Liver (tissue), 9 donors: ENCODE data around the gene SLC12A9. TPM values are rescaled to one million over a fixed set of nuclear protein-coding genes. Genes with fewer than 3 reads are reported as not detected.

ENCODE experiments used
- DNase-seq: peaks from one replicate; pipeline ENCODE4 v3.0.0-alpha.2; 2017; ENCODE audit warnings: low spot score
- H3K27ac ChIP-seq, 2 donors: one replicate each; pipeline ENCODE4 v1.7.0; 2013; ENCODE audit warnings: inconsistent platforms in 2 of 2, low read length in 2 of 2, control low read depth in 1 of 2, low read depth in 1 of 2, mild to moderate bottlenecking in 1 of 2
- H3K27me3 ChIP-seq, 4 donors: one replicate each; pipeline versions ENCODE4 v1.6.1 to v1.7.0; 2013; ENCODE audit warnings: low read length in 3 of 4, inconsistent platforms in 1 of 4, mild to moderate bottlenecking in 1 of 4, moderate library complexity in 1 of 4; ENCODE audit not compliant: control insufficient read depth in 4 of 4, insufficient read depth in 4 of 4
- H3K36me3 ChIP-seq, 4 donors: one replicate each; pipeline versions ENCODE4 v1.6.1 to v1.7.0; 2013; ENCODE audit warnings: low read length in 3 of 4, mild to moderate bottlenecking in 3 of 4, low read depth in 1 of 4, moderate library complexity in 1 of 4; ENCODE audit not compliant: control insufficient read depth in 4 of 4, insufficient read depth in 3 of 4
- H3K4me1 ChIP-seq, 4 donors: one replicate each; pipeline versions ENCODE4 v1.6.1 to v1.7.0; 2013; ENCODE audit warnings: low read length in 3 of 4, mild to moderate bottlenecking in 3 of 4, moderate library complexity in 1 of 4; ENCODE audit not compliant: control insufficient read depth in 4 of 4, insufficient read depth in 4 of 4
- H3K4me3 ChIP-seq, 3 donors: one replicate each; pipeline versions ENCODE4 v1.6.1 to v1.7.0; 2013; ENCODE audit warnings: low read length in 3 of 3, control low read depth in 1 of 3, low read depth in 1 of 3, mild to moderate bottlenecking in 1 of 3
- H3K9ac ChIP-seq, 2 donors: one replicate each; pipeline ENCODE4 v1.7.0; 2013; ENCODE audit warnings: low read length in 2 of 2, mild to moderate bottlenecking in 2 of 2, moderate library complexity in 2 of 2, control low read depth in 1 of 2, low read depth in 1 of 2
- H3K9me3 ChIP-seq, 4 donors: one replicate each; pipeline versions ENCODE4 v1.6.1 to v1.7.0; 2013; ENCODE audit warnings: low read length in 3 of 4; ENCODE audit not compliant: control insufficient read depth in 4 of 4
- EGR1 ChIP-seq, 2 donors: IDR thresholded peaks; 2 replicates each; pipeline ENCODE4 v1.6.1; 2016 to 2018; ENCODE audit warnings: antibody characterized with exemption in 2 of 2, low read depth in 2 of 2
- FOXA1 ChIP-seq: IDR thresholded peaks from 2 replicates; pipeline ENCODE4 v1.6.1; 2016; ENCODE audit warnings: antibody characterized with exemption
- FOXA2 ChIP-seq: IDR thresholded peaks from 2 replicates; pipeline ENCODE4 v1.6.1; 2016; ENCODE audit warnings: antibody characterized with exemption
- GABPA ChIP-seq, 2 donors: IDR thresholded peaks in 1 of 2; conservative IDR thresholded peaks in 1 of 2; 2 replicates each; pipeline ENCODE4 v1.6.1; 2016; ENCODE audit warnings: antibody characterized with exemption in 2 of 2, mild to moderate bottlenecking in 1 of 2, moderate library complexity in 1 of 2
- HNF4G ChIP-seq: IDR thresholded peaks from 2 replicates; pipeline ENCODE4 v1.6.1; 2016; ENCODE audit warnings: antibody characterized with exemption
- JUND ChIP-seq, 2 donors: IDR thresholded peaks; 2 replicates each; pipeline ENCODE4 v1.6.1; 2016; ENCODE audit warnings: antibody characterized with exemption in 2 of 2
- NR2F2 ChIP-seq: IDR thresholded peaks from 2 replicates; pipeline ENCODE4 v1.6.1; 2016; ENCODE audit warnings: antibody characterized with exemption
- RAD21 ChIP-seq, 2 donors: IDR thresholded peaks; 2 replicates each; pipeline ENCODE4 v1.6.1; 2016; ENCODE audit warnings: antibody characterized with exemption in 2 of 2, mild to moderate bottlenecking in 2 of 2
- RXRA ChIP-seq, 2 donors: IDR thresholded peaks; 2 replicates each; pipeline ENCODE4 v1.6.1; 2017 to 2018; ENCODE audit warnings: antibody characterized with exemption in 2 of 2, mild to moderate bottlenecking in 1 of 2
- YY1 ChIP-seq: IDR thresholded peaks from 2 replicates; pipeline ENCODE4 v1.6.1; 2016; ENCODE audit warnings: antibody characterized with exemption, mild to moderate bottlenecking
- WGBS: extraction: QIAGEN DNeasy Blood & Tissue Kit; methylation state at CpG from one replicate; pipeline ENCODE4 v1.1.7; 2013; 5-methylcytosine and 5-hydroxymethylcytosine counted together
- polyA plus RNA-seq, 2 donors: library from polyadenylated mRNA; stranded (reverse) in 1 of 2; unstranded in 1 of 2; fragments of 200-250 nt in 1 of 2; fragments of >200 nt in 1 of 2; fragmentation: Nextera tagmentation in 1 of 2; extraction: Ambion mirVana in 1 of 2; gene quantifications; one replicate each; pipeline versions ENCODE4 v1.2.1 to v1.2.3, GENCODE V29; 2013 to 2015
- total RNA-seq, 2 donors: library from RNA; depleted of rRNA; stranded (reverse); fragments of >200 nt; gene quantifications; one replicate each; pipeline ENCODE4 v1.2.3, GENCODE V29; 2014
- TF ChIP-seq, protein P1 (sequence below): fragments of 150-350 bp; IDR thresholded peaks from 2 replicates; pipeline ENCODE4 v1.5.1; 2017; ENCODE audit warnings: improper control_type of control experiment, low read depth, low read length; ENCODE audit not compliant: missing input control
- TF ChIP-seq, protein P2 (sequence below): IDR thresholded peaks from 2 replicates; pipeline ENCODE4 v1.6.1; 2016; ENCODE audit warnings: antibody characterized with exemption
- TF ChIP-seq, protein P3 (sequence below): IDR thresholded peaks from 2 replicates; pipeline ENCODE4 v1.6.1; 2016; ENCODE audit warnings: antibody characterized with exemption
- donor health status: healthy.
- donor health status: healthy.
- donor health status: healthy.
- donor health status: healthy.
- donor health status: healthy.

The SLC12A9 gene
- total and polyA plus RNA-seq, 4 donors, result 1.8 to 17.2 (median 9.4) TPM

DNA sequence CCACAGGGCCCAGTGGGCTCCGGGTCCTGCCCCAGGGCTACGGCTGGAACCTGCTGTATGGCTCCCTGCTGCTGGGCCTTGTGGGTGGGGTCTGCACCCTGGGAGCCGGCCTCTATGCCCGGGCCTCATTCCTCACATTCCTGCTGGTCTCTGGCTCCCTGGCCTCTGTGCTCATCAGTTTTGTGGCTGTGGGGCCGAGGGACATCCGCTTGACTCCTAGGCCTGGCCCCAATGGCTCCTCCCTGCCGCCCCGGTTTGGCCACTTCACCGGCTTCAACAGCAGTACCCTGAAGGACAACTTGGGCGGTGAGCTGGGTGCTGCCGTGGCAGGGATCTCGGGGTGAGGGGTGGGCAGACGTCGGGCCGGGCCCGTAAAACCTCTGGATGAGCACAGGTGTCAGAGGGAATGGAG lies 4.4 kb downstream of the SLC12A9 start (continued):
- TF ChIP-seq, protein P1, sequence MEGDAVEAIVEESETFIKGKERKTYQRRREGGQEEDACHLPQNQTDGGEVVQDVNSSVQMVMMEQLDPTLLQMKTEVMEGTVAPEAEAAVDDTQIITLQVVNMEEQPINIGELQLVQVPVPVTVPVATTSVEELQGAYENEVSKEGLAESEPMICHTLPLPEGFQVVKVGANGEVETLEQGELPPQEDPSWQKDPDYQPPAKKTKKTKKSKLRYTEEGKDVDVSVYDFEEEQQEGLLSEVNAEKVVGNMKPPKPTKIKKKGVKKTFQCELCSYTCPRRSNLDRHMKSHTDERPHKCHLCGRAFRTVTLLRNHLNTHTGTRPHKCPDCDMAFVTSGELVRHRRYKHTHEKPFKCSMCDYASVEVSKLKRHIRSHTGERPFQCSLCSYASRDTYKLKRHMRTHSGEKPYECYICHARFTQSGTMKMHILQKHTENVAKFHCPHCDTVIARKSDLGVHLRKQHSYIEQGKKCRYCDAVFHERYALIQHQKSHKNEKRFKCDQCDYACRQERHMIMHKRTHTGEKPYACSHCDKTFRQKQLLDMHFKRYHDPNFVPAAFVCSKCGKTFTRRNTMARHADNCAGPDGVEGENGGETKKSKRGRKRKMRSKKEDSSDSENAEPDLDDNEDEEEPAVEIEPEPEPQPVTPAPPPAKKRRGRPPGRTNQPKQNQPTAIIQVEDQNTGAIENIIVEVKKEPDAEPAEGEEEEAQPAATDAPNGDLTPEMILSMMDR, result no peak
- no peak for TF ChIP-seq FOXA1
- TF ChIP-seq JUND (IDR thresholded peaks at IDR 0.05), result no peak
- TF ChIP-seq, protein P2, sequence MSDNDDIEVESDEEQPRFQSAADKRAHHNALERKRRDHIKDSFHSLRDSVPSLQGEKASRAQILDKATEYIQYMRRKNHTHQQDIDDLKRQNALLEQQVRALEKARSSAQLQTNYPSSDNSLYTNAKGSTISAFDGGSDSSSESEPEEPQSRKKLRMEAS, result no peak

DNA sequence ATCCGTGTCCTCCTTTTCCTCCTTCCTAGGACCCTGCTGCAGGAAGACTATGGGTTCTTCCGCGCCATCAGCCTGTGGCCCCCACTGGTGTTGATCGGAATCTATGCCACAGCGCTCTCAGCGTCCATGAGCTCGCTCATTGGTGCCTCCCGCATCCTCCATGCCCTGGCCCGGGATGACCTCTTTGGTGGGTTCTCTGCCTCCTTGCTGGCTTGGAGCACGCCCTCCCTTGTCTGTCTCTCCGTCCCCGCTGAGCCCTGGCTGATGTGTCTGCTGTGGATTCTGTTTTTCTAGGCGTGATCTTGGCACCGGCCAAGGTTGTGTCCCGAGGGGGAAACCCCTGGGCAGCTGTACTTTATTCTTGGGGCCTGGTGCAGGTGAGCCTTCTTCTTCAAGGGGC lies 7.3 kb downstream of the SLC12A9 start:
- H3K27ac ChIP-seq, result no peak overlapping the region
- TF ChIP-seq RAD21 (IDR thresholded peaks at IDR 0.05) (no peak), YY1 (no peak), EGR1 (IDR thresholded peaks at IDR 0.05; ENCODE audit: low read depth in 2 of 2) (no peak), FOXA2 (no peak), FOXA1 (no peak), GABPA (IDR thresholded peaks at IDR 0.05 in 1 of 2, conservative IDR thresholded peaks at IDR 0.05 in 1 of 2) (no peak), RXRA (IDR thresholded peaks at IDR 0.05) (no peak)
- TF ChIP-seq, protein P1, result no peak
- TF ChIP-seq, protein P3, sequence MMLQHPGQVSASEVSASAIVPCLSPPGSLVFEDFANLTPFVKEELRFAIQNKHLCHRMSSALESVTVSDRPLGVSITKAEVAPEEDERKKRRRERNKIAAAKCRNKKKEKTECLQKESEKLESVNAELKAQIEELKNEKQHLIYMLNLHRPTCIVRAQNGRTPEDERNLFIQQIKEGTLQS, result no peak

DNA sequence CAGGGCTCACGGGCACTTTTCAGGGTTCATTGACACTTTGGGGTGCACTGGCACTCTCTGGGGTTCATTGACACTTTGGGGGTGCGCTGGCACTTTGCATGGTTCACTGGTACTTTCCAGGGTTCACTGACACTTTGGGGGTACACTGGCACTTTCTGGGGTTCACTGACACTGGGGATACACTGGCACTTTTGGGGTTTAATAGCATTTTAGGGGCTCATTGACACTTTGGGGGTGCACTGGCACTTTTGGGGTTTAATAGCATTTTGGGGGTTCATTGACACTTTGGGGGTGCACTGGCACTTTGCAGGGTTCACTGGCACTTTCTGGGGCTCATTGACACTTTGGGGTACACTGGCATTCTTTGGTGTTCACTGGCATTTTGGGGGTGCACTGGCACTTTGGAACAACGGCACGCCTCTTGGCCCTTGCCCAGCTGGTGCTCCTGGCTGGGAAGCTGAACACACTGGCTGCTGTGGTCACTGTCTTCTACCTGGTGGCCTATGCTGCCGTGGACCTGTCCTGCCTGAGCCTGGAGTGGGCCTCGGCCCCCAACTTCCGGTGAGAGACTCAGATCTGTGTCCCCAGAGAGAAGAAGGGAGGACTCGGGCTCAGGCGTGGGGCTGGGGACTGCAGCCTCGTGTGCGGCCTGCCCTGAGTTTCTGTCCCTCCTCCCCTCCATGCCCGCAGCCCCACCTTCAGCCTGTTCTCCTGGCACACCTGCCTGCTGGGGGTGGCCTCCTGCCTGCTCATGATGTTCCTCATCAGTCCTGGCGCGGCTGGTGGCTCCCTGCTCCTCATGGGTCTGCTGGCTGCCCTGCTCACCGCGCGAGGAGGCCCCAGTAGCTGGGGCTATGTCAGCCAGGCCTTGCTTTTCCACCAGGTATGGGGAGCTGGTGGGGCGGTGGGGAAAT lies 8.4 kb downstream of the SLC12A9 start:
- Histone ChIP-seq H3K36me3 (peaks cover 0 to 3% (median 1%) of the 10 kb centered on the region in 4 donors), H3K4me3 (no peak overlapping the region), H3K27ac (no peak overlapping the region), H3K27me3 (no peaks in the 10 kb centered on the region), H3K4me1 (peaks cover 6 to 15% (median 11%) of the 10 kb centered on the region in 4 donors), H3K9me3 (no peaks in the 10 kb centered on the region), H3K9ac (no peak overlapping the region)
- no peak for DNase-seq
- TF ChIP-seq, protein P1, result no peak
- no peak for TF ChIP-seq JUND (IDR thresholded peaks at IDR 0.05)
- no peak for TF ChIP-seq NR2F2
- TF ChIP-seq FOXA1, result no peak
- TF ChIP-seq HNF4G, result no peak
- TF ChIP-seq, protein P3, result no peak
- TF ChIP-seq, protein P2, result no peak
- 95% methylated on average over 18 of the region's 18 CpGs for WGBS

More for the DNA sequence above, 7.3 kb downstream of the SLC12A9 start:
- Histone ChIP-seq H3K4me1 (peaks cover 5 to 15% (median 11%) of the 10 kb centered on the region in 4 donors), H3K27me3 (no peaks in the 10 kb centered on the region), H3K9me3 (no peaks in the 10 kb centered on the region), H3K4me3 (no peak overlapping the region), H3K9ac (no peak overlapping the region), H3K36me3 (peaks cover 0 to 3% (median 2%) of the 10 kb centered on the region in 4 donors)
- WGBS, result 83% methylated on average over 15 of the region's 15 CpGs
- no peak for DNase-seq
